ENCODE data around the gene FIBCD1. TPM values are rescaled to one million over a fixed set of nuclear protein-coding genes. Genes with fewer than 3 reads are reported as not detected.

The FIBCD1 gene
- total RNA-seq, 6 experiments from 2014 or later = not detected

- no peak for ATAC-seq
- 85% methylated on average over 9 of the region's 24 CpGs for WGBS (ENCODE audit: insufficient coverage, low coverage, low lambda C conversion rate, missing lambda C conversion rate)
- no peak overlapping the region for H3K27ac ChIP-seq
Observed at GRCh38 chr9:130892477-130893304, 46.4 kb downstream of the FIBCD1 start.

GRCh38 chr9:130891688-130892476, 47.2 kb downstream of the FIBCD1 start:
- DNase-seq = no peak
- H3K36me3 ChIP-seq = peaks cover 0 to 14% (median 5%) of the 10 kb centered on the region in 4 donors
- no peaks in the 10 kb centered on the region for H3K27me3 ChIP-seq
- no peaks in the 10 kb centered on the region for H3K4me1 ChIP-seq
- no peaks in the 10 kb centered on the region for H3K9me3 ChIP-seq
- no peak overlapping the region for H3K4me3 ChIP-seq
- WGBS (ENCODE audit: insufficient coverage, low coverage, low lambda C conversion rate, missing lambda C conversion rate) = 93% methylated on average over 3 of the region's 18 CpGs
- TF ChIP-seq POLR2A (IDR thresholded peaks at IDR 0.05) (no peak), CTCF (IDR thresholded peaks at IDR 0.05) (no peak)
- intact Hi-C loops (cut with DNase I) = loop anchor here in 1 of 2 donors (10.0 kb wide), 1 partner anchor 153 kb away; no protein-coding TSS in a partner anchor
- no peak for ATAC-seq
- no peak overlapping the region for H3K27ac ChIP-seq

More at GRCh38 chr9:130892477-130893304, 46.4 kb downstream of the FIBCD1 start:
- TF ChIP-seq POLR2A (IDR thresholded peaks at IDR 0.05) (no peak), CTCF (IDR thresholded peaks at IDR 0.05) (no peak)
- no peak for DNase-seq
- Histone ChIP-seq H3K36me3 (peaks cover 0 to 14% (median 4%) of the 10 kb centered on the region in 4 donors), H3K4me3 (no peak overlapping the region), H3K27me3 (no peaks in the 10 kb centered on the region), H3K9me3 (no peaks in the 10 kb centered on the region), H3K4me1 (no peaks in the 10 kb centered on the region)
- intact Hi-C loops (cut with DNase I) = loop anchor here in 1 of 2 donors (10.0 kb wide), 1 partner anchor 152 kb away; no protein-coding TSS in a partner anchor

- H3K4me1 ChIP-seq = no peaks in the 10 kb centered on the region
- intact Hi-C loops (cut with DNase I) = loop anchor here in 1 of 2 donors (10.0 kb wide), 1 partner anchor 154 kb away; no protein-coding TSS in a partner anchor
- no peaks in the 10 kb centered on the region for H3K27me3 ChIP-seq
- no peak overlapping the region for H3K4me3 ChIP-seq
- H3K36me3 ChIP-seq = peaks cover 0 to 15% (median 8%) of the 10 kb centered on the region in 4 donors
- WGBS (ENCODE audit: insufficient coverage, low coverage, low lambda C conversion rate, missing lambda C conversion rate) = 86% methylated on average over 10 of the region's 20 CpGs
- DNase-seq (no peak), ATAC-seq (no peak)
- no peaks in the 10 kb centered on the region for H3K9me3 ChIP-seq
- TF ChIP-seq POLR2A (IDR thresholded peaks at IDR 0.05) (no peak), CTCF (IDR thresholded peaks at IDR 0.05) (no peak)
- no peak overlapping the region for H3K27ac ChIP-seq
Observed at GRCh38 chr9:130890870-130891687, 48.0 kb downstream of the FIBCD1 start.

GRCh38 chr9:130890124-130890523, 48.9 kb downstream of the FIBCD1 start:
- intact Hi-C loops (cut with DNase I) = loop anchor here in 1 of 2 donors (10.0 kb wide), 1 partner anchor 155 kb away; no protein-coding TSS in a partner anchor
- no peak for ATAC-seq
- H3K4me1 ChIP-seq = no peaks in the 10 kb centered on the region
- no peaks in the 10 kb centered on the region for H3K27me3 ChIP-seq
- WGBS (ENCODE audit: insufficient coverage, low coverage, low lambda C conversion rate, missing lambda C conversion rate) = 90% methylated on average over 2 of the region's 9 CpGs
- no peak overlapping the region for H3K27ac ChIP-seq
- peaks cover 0 to 24% (median 13%) of the 10 kb centered on the region in 4 donors for H3K36me3 ChIP-seq
- DNase-seq = no peak
- no peaks in the 10 kb centered on the region for H3K9me3 ChIP-seq
- H3K4me3 ChIP-seq = no peak overlapping the region
- no peak for TF ChIP-seq POLR2A (IDR thresholded peaks at IDR 0.05)
- TF ChIP-seq CTCF (IDR thresholded peaks at IDR 0.05) = no peak
